Muscle layer of colon (tissue), 2 donors: ENCODE results near the gene PRPF8.
A peak's percentile ranks its signal among the peaks of the same experiment; 100 is the strongest.

ENCODE experiments used
- H3K27ac ChIP-seq: one replicate; pipeline ENCODE4 v1.7.0; 2013; ENCODE audit warnings: low read depth, mild to moderate bottlenecking, low read length, moderate library complexity
- H3K27me3 ChIP-seq, 2 donors: one replicate each; pipeline ENCODE4 v1.7.0; 2013; ENCODE audit warnings: low read length in 2 of 2, mild to moderate bottlenecking in 2 of 2; ENCODE audit not compliant: insufficient read depth in 2 of 2, control insufficient read depth in 1 of 2
- H3K36me3 ChIP-seq: one replicate; pipeline ENCODE4 v1.7.0; 2013; ENCODE audit warnings: mild to moderate bottlenecking, low read length; ENCODE audit not compliant: insufficient read depth
- H3K4me1 ChIP-seq: one replicate; pipeline ENCODE4 v1.7.0; 2013; ENCODE audit warnings: mild to moderate bottlenecking, low read length; ENCODE audit not compliant: insufficient read depth
- H3K4me3 ChIP-seq, 2 donors: one replicate each; pipeline ENCODE4 v1.7.0; 2013; ENCODE audit warnings: low read length in 2 of 2, low read depth in 1 of 2, mild to moderate bottlenecking in 1 of 2, moderate library complexity in 1 of 2
- H3K9ac ChIP-seq: one replicate; pipeline ENCODE4 v1.7.0; 2013; ENCODE audit warnings: low read length
- H3K9me3 ChIP-seq: one replicate; pipeline ENCODE4 v1.7.0; 2013; ENCODE audit warnings: mild to moderate bottlenecking, low read length
- donor health status: abdominal sarcoma.
- donor health status: Adenocarcinoma of cecum.

Gene PRPF8

GRCh38 chr17:1648173-1648962 is 36.3 kb downstream of the PRPF8 start:
- Histone ChIP-seq H3K9me3 (no peaks in the 10 kb centered on the region), H3K4me3 (peak overlapping the region; percentile 40 to 66), H3K36me3 (peaks cover 34% of the 10 kb centered on the region), H3K27me3 (no peaks in the 10 kb centered on the region), H3K9ac (peak overlapping the region; percentile 25), H3K4me1 (peaks cover 25% of the 10 kb centered on the region), H3K27ac (peak overlapping the region; percentile 87)

GRCh38 chr17:1647802-1648171 is 36.9 kb downstream of the PRPF8 start:
- Histone ChIP-seq H3K9ac (peak overlapping the region; percentile 25), H3K27me3 (no peaks in the 10 kb centered on the region), H3K4me1 (peaks cover 25% of the 10 kb centered on the region), H3K9me3 (no peaks in the 10 kb centered on the region), H3K27ac (peak overlapping the region; percentile 87), H3K4me3 (peak overlapping the region in 1 of 2 donors; percentile 66), H3K36me3 (peaks cover 28% of the 10 kb centered on the region)

- Histone ChIP-seq H3K36me3 (peaks cover 13% of the 10 kb centered on the region), H3K27me3 (no peaks in the 10 kb centered on the region), H3K9me3 (no peaks in the 10 kb centered on the region), H3K4me1 (peaks cover 25% of the 10 kb centered on the region), H3K27ac (no peak overlapping the region), H3K4me3 (no peak overlapping the region), H3K9ac (no peak overlapping the region)
Measured at GRCh38 chr17:1646199-1646875, 38.3 kb downstream of the PRPF8 start.

GRCh38 chr17:1645207-1646171 is 39.2 kb downstream of the PRPF8 start, which contains the start of gene SCARF1:
TSS of gene SCARF1 (minus strand) at chr17:1645732. CDS start at chr17:1645697, 35 bp downstream.
- Histone ChIP-seq H3K4me1 (peaks cover 25% of the 10 kb centered on the region), H3K27ac (no peak within 1 kb of the TSS), H3K27me3 (no peaks in the 10 kb centered on the region), H3K9ac (no peak within 1 kb of the TSS), H3K4me3 (peak within 1 kb of the TSS in 1 of 2 donors; percentile 9), H3K9me3 (no peaks in the 10 kb centered on the region), H3K36me3 (peaks cover 6% of the 10 kb centered on the region)

- Histone ChIP-seq H3K27me3 (no peaks in the 10 kb centered on the region), H3K9ac (no peak overlapping the region), H3K27ac (no peak overlapping the region), H3K9me3 (no peaks in the 10 kb centered on the region), H3K4me1 (peaks cover 19% of the 10 kb centered on the region), H3K36me3 (no peaks in the 10 kb centered on the region), H3K4me3 (peak overlapping the region in 1 of 2 donors; percentile 9)
Measured at GRCh38 chr17:1644493-1645206, 40.0 kb downstream of the PRPF8 start.

GRCh38 chr17:1643999-1644492 is 40.6 kb downstream of the PRPF8 start:
- Histone ChIP-seq H3K9ac (no peak overlapping the region), H3K9me3 (no peaks in the 10 kb centered on the region), H3K4me3 (peak overlapping the region; percentile 9 to 35), H3K36me3 (no peaks in the 10 kb centered on the region), H3K27me3 (no peaks in the 10 kb centered on the region), H3K4me1 (peaks cover 19% of the 10 kb centered on the region), H3K27ac (no peak overlapping the region)

GRCh38 chr17:1643293-1643998 is 41.2 kb downstream of the PRPF8 start:
- Histone ChIP-seq H3K36me3 (no peaks in the 10 kb centered on the region), H3K9ac (no peak overlapping the region), H3K27me3 (no peaks in the 10 kb centered on the region), H3K4me1 (peaks cover 18% of the 10 kb centered on the region), H3K27ac (no peak overlapping the region), H3K9me3 (no peaks in the 10 kb centered on the region), H3K4me3 (peak overlapping the region in 1 of 2 donors; percentile 35)

DNA sequence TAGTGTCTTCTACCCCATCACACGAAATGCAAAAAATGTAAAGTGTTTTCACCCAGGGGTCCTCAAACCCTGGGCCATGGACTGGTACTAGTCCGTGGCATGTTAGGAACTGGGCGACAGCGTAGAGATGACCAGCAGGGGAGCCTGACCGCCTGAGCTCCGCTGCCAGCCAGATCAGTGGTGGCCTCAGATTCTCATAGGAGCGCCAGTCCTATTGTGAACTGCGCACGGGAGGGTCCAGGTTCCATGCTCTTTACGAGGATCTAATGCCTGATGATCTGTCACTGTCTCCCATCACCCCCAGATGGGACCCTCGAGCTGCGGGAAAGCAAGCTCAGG is 43.6 kb downstream of the PRPF8 start:
- no peak overlapping the region for H3K9ac ChIP-seq
- no peaks in the 10 kb centered on the region for H3K36me3 ChIP-seq
- peaks cover 5% of the 10 kb centered on the region for H3K4me1 ChIP-seq

DNA sequence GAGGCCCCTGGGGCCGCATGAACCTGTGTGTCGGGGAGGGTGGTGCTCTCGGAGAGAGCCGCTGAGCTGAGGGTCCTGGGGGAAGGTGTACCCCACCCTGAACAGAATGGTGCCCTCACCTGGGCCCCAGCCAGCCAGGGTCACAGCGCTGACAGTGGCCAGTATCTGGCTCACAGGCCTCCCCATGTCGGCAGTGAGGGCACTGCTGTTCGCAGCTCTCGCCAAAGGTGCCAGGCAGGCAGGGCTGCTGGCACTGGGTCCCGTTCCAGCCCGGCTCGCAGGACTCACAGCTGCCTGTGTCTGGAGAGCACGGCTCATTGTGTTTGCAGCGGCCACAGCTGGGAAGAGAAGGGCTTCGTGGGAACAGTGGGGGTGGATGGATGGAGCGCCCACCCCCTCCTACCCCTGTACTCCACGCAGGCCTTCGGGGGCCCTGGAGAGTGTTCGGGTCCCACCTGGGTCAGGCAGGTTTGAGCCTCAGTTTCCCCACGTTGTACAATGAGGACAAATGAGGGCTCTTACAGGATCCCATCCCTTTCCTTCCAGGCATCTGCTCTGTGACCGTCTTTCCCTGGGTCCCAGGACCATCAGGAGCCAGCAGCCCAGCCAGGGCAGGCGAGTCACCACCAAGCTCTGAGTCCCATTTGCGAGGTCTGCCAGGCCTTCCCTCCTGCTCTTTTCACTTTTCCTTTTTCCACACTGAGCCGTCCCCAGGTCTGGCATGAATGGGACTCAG is 44.2 kb downstream of the PRPF8 start:
- H3K27ac ChIP-seq: no peak overlapping the region
- H3K36me3 ChIP-seq: no peaks in the 10 kb centered on the region
- peaks cover 5% of the 10 kb centered on the region for H3K4me1 ChIP-seq
- no peaks in the 10 kb centered on the region for H3K9me3 ChIP-seq
- no peak overlapping the region for H3K4me3 ChIP-seq
- H3K27me3 ChIP-seq: no peaks in the 10 kb centered on the region
- H3K9ac ChIP-seq: no peak overlapping the region

More for the DNA sequence above, 43.6 kb downstream of the PRPF8 start:
- H3K27me3 ChIP-seq: no peaks in the 10 kb centered on the region
- no peak overlapping the region for H3K27ac ChIP-seq
- H3K4me3 ChIP-seq: no peak overlapping the region
- H3K9me3 ChIP-seq: no peaks in the 10 kb centered on the region
